ENCODE results near the gene KREMEN1.

KREMEN1 gene

DNA sequence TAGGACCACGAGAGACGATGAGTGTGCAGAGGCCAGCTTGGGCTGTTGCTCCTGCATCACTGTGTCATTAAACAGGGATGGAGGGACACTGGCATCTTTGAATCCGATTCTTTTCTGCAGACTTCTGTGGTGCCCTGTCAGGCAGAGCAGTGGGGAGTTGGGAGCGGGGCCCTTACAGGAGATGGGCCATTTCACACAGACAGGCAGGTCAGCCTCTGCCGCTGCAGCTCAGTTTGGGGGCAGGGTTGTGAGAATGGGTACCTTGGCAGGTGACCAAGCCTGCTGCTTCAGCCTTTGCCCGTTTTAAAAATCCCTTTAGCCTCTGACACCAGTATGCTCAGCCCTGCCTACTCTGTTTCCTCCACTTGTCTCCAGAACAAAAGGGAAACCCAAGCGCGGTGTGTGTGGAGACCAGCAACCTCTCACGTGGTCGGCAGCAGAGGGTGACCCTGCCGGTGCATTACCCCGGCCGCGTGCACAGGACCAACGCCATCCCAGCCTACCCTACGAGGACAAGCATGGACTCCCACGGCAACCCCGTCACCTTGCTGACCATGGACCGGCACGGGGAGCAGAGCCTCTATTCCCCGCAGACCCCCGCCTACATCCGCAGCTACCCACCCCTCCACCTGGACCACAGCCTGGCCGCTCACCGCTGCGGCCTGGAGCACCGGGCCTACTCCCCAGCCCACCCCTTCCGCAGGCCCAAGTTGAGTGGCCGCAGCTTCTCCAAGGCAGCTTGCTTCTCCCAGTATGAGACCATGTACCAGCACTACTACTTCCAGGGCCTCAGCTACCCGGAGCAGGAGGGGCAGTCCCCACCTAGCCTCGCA is 23.8 kb upstream of the KREMEN1 start:
- DNase-seq (ENCODE audit: insufficient read length, low spot score) = no peak

GRCh38 chr22:29049655-29050263 is 23.1 kb upstream of the KREMEN1 start:
- no peak for FAIRE-seq

More for the DNA sequence above, 23.8 kb upstream of the KREMEN1 start:
- FAIRE-seq = no peak

DNA sequence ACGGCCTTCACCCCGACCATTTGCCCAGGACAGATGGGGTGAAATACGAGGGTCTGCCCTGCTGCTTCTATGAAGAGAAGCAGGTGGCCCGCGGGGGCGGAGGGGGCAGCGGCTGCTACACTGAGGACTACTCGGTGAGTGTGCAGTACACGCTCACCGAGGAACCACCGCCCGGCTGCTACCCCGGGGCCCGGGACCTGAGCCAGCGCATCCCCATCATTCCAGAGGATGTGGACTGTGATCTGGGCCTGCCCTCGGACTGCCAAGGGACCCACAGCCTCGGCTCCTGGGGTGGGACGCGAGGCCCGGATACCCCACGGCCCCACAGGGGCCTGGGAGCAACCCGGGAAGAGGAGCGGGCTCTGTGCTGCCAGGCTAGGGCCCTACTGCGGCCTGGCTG is 22.4 kb upstream of the KREMEN1 start:
- DNase-seq (ENCODE audit: insufficient read length, low spot score) (no peak), FAIRE-seq (no peak)

More at GRCh38 chr22:29049655-29050263, 23.1 kb upstream of the KREMEN1 start:
- DNase-seq (ENCODE audit: insufficient read length, low spot score) = no peak

DNA sequence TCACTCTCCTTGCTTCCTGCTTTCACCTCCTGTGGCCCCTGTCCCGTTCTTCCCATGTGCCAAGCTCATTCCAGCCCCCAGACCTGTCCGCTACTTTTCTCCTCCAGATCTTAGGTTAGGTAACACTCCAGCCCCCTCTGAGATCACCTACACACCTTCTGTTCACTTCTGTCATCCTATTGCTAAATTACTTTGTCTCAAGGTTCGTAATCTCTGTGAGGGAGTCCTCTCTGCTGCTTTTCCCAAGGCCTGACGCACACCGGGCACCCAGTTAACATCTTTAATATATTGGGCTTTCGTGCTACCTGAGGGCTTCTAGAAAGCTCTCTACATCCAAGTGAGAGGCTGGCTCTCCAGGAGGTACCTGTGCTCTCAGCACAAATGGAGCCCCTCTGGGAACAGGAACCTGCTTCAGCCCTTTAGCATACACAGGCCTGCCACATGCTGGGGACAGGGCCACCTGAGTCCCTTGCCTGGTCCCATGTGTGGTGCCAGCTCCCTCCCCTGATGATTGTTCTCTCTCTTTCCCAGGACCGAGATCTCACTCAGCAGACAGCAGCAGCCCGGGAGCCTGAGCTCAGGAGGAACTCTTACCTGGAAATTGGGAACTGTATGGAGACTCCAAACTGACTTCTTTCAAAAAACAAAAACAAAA is 19.7 kb upstream of the KREMEN1 start:
- FAIRE-seq (no peak), DNase-seq (ENCODE audit: insufficient read length, low spot score) (no peak)

GRCh38 chr22:29054251-29054767 is 18.5 kb upstream of the KREMEN1 start:
- no peak for FAIRE-seq
- DNase-seq (ENCODE audit: insufficient read length, low spot score) = no peak

DNA sequence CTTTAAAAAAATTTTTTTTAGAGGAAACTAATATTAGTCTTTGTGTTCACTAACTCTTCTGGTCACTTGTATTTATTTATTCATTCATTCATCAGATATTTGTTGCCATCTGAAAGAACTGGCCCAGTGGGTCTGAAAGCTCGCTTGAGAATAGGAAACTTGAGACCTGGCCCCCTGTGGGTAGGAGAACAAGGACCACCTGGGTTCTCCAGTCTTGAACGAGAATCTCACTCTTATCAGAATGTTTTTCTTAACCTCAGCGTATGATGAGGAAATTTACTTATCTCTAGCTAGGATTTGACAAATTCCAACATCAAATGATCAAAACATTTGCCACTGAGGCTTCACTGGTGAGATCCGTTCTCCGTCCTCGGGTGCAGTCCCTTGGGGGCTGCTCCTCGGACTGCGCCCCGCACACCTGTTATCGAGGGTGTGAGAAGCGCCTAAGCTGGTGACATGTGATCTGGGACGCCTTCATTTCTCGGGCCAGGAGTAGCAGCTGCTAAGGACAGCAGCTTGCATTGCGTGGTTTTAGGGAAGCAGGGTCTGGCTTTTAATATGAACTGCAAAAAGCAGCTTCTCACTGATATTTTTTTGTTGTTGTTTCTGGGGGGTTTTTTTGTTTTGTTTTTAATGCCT is 17.5 kb upstream of the KREMEN1 start:
- FAIRE-seq (no peak), DNase-seq (ENCODE audit: insufficient read length, low spot score) (no peak)

DNA sequence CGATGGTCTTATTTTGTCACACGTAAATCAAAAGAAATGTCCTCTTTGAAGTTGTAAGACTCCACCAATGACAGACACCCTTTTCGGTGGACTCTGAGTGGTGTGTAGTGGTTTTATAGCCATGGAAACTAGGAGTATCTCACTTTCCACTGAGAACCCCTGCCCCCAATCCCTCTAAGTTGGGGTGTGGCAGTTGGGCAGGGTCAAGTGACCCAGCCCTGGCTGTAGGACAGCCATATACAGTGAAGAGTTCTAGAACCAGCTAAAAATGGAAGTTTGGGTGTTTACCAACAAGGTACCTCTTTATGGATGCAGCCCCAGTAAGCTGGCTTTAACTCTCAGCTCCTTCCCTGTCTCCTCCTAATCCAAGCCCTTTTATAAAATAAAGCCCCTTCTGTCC is 16.4 kb upstream of the KREMEN1 start:
- DNase-seq (ENCODE audit: insufficient read length, low spot score) (no peak), FAIRE-seq (no peak)

DNA sequence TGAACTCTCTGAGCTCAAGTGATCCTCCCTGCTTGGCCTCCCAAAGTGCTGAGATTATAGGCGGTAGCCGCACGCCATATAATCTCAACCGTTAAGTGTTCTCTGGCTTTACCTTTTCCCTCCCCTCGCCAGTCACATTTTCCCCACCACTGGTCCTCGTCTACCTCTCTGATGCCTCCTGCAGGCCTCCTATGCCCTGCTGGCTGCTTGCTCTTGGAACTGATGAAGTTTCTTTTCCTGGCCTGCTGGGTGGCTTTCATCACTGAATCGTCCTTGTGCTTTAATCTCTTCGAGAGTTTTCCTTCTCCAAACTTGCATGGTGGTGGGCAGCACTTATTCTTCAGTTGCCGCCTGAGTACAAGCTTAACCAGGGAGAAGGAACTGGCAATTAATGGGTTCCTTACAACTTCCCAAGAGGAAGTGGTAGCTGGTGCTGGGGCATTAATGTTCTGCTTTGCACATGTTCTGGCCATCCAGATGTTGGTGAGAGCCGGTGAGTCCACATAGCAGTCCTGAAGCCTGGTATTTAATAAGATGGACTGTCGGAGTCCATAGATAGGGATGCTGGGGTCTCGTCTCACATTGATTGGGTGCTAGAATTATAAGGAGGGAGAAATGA is 12.5 kb upstream of the KREMEN1 start:
- DNase-seq (ENCODE audit: insufficient read length, low spot score) (no peak), FAIRE-seq (no peak)

DNA sequence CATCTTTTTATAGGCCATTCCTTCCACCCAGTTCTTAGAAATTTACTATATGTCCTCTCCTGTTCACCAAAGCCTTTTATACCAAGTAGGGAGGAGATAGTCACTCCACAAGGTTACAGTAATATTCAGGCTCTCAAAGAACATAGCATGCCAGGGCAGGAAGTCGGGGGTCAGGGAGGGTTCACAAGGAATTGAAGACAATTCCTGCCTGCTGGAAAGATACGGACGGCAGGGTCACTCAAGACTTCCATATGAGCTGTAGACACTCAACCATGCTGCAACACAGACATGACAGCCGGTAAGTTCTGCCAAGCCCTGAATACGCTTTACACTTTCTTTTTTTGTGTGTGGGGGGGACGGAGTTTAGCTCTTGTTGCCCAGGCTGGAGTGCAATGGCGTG is 11.9 kb upstream of the KREMEN1 start:
- FAIRE-seq = no peak
- DNase-seq (ENCODE audit: insufficient read length, low spot score) = no peak

DNA sequence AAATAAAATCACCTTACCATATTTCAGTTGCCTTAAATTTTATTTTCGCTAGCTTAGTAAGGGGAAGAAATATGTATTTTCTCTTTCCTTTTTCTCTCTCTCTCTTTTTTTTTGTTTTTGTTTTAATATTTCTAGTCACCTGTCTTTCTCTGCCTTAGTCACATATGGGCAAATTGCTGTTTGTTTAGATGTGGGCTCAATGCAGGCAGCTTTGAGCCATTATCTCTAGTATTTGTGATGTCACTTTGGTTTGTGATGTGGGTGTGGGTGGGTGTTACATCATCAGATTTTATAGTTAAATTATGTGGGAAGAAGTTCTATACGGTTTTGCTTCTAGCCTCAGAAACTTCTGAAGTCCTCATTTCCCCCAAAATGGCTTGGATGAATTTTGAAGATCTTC is 11.1 kb upstream of the KREMEN1 start, which contains the start of gene C22orf31:
C22orf31 (minus strand) TSS at position 59 of the 400 bp plus-strand sequence; CDS start at position 20, 39 bp downstream.
- FAIRE-seq = no peak
- no peak for DNase-seq (ENCODE audit: insufficient read length, low spot score)

- no peak for FAIRE-seq
- DNase-seq (ENCODE audit: insufficient read length, low spot score) = no peak
Observed at GRCh38 chr22:29062286-29062821, 10.5 kb upstream of the KREMEN1 start.

DNA sequence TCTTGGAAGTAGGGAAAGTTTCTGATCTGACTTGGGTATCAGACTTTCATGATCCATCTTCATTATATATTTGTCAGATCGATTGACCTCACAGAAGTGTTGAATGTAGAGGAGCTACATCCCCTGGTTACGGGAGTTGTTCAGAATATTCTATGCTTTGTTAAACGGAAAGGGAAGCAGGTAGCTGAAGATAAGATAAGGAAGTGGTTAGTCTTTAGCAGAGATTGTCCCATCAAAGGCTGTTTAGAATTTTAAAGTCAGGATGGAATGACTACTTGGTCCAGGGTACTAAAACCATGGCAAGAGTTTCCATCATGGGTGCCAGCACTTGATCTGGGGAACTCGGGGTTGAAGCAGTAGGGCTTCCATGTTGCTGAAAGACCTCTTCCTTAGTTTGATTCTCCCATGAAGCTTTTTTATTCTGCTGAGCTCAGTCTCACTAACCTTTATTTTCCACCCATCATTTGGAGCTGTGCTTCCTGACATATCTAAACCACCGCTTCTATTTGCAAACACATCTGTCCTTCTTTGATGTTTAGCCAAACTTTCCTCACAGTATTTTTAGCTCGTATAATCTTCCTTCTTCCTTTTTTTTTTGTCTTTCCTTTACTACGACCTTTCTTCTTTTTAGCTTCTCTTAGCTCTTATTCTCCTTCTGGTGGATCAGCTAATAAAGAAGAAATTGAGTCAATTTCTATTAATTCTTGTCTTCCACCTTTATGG is 7.2 kb upstream of the KREMEN1 start:
- FAIRE-seq (no peak), DNase-seq (ENCODE audit: insufficient read length, low spot score) (no peak)

- DNase-seq (ENCODE audit: insufficient read length, low spot score) (no peak), FAIRE-seq (no peak)
Observed at GRCh38 chr22:29069463-29069862, 3.4 kb upstream of the KREMEN1 start.

DNA sequence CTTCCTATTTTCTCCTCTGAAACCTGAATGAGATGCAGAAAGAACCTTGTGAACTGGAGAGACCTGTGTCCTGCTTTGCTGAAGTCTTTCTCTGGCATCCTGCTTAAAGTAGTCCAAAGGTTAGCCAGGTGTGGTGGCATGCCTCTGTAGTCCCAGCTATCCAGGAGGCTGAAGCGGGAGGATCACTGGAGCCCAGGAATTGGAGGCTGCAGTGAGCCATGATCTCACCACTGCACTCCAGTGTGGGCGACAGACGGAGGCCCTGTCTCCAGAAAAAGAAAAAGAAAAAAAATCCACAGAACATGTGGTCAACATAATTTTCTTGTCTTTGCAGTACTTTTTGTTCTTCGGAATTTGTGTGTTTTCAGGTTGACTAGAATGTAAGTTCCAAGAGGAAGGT is 2.3 kb upstream of the KREMEN1 start:
- no peak for DNase-seq (ENCODE audit: insufficient read length, low spot score)
- FAIRE-seq = no peak

GRCh38 chr22:29071261-29072045 is 1.4 kb upstream of the KREMEN1 start:
- FAIRE-seq (no peak), DNase-seq (ENCODE audit: insufficient read length, low spot score) (no peak)

- peak; percentile 79 for FAIRE-seq
Observed at GRCh38 chr22:29072193-29072978, 449 bp upstream of the KREMEN1 start.

DNA sequence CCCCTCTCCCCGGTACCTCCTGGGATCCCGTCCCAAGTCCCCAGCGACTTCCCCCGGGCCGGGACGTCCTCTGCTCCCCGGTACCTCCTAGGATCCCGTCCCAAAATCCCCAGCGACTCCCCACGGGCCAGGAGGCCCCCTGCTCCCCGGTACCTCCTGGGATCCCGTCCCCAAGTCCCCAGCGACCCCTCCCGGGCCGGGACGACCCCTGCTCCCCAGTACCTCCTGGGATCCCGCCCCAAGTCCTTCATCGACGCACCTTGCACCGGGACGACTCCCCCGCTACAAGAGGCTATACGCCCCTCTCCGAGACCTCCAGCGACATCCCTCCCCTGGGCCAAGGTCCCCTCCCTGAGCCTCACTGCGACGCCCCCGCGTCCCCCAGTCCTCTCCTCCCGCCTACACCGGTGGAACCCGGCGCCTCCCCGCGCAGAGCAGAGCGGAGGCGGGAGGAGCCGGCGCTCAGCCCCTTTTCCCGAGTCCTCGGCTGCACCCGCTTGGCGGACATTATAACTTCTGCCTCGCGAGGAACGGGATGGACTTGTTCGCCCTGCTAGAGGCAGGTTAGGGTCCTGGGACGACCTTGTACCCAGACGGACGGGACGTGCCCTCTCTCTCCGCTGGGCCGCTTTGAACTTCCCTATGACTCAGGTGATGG is 912 bp downstream of the KREMEN1 start:
- no peak for DNase-seq (ENCODE audit: insufficient read length, low spot score)

More at GRCh38 chr22:29072193-29072978, 449 bp upstream of the KREMEN1 start:
- no peak for DNase-seq (ENCODE audit: insufficient read length, low spot score)

More for the DNA sequence above, 912 bp downstream of the KREMEN1 start:
- no peak for FAIRE-seq
